NCI-H146 (cell line): ENCODE results near the gene AMMECR1.

Experiments used
- DNase-seq: peaks from one replicate; lab custom pipeline; 2025; lab: John Stamatoyannopoulos, UW

The AMMECR1 gene

DNA sequence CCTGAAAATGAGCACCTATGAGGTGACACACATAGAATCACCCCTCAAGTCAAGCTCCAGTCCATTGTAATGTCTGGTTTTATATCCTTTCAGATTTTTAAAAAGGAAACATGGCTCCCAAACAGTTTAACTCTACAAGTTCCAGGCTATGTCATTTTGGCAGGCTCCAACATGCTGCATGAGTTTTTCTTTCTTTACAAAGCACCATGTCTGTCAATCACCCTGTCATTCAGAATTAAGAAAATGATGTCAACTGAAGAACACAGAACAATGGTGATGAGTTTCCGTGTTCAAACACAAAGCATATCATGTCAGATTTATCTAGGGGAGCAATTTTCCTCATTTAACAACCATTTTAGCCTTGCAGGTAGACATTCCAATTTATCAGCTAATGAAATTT, 106.5 kb downstream of the AMMECR1 start:
- DNase-seq = no peak

DNA sequence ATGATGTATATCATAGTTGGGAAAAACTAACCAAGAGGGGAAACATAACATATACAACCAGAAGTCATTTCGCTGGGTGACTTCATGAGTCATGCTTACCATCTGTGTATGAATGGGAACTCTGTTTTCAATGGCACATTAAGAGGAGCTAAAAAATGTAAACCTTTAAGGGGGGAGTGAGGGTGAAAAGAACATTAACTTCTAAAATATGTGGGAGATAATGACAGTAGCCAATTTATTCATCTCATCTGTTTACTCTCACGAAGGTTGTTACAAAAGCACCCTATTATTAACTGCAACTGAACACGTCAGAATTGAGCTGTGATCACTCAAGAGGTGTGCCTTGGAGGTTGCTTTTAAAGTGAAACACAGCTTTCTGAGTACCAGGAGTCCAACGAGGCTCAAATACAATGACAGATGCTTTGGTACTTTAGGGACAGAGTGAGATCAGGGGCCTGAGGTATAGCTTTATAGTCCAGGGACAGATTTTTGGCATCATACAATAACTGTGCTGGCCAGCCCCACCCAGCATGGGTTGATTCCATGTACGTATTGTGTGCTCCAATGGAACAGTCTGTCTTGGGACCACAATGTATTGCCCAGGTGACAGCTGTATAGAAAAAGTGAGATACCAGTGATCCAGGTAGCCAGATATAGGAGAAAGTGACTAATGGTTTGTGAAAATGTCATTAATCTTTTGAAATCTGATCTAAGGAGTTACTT, 107.3 kb downstream of the AMMECR1 start:
- peak; percentile 48 for DNase-seq

DNA sequence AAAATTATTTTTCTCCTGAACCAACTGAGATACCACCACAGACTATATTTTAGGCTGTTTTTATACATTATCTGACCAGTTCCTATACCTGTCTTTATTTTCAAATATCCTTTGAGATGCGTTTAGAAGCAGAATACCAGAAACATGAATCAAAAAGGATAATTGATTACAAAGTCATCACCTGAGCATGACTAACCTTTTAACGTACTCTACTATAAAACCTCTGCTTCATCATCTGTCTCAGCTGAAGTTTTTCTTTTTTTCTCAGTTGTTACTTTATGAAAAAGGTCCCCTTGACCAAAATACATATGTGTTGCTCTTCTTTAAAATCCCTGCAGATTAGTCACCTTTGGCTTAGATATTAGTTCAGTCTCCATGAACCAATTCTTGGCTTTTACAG, 109.8 kb downstream of the AMMECR1 start:
- no peak for DNase-seq

DNA sequence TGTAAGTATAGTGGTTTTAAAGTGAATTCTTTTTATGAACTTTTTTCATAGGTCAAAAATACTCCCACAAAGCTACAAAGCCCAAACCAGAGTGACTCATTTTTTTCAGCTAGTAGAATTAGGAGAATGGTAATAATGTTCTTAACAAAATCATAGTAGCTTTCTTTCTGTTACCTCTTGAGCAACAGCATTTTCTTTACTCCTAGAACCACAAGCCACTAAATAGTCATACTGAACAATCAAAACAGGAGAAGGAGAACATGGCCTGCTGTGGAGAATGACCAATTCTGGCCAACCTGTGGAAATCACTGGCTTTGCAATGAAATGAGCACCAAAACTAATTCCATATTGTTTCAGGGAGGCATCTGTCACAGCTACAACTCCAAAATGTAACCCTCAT, 112.9 kb downstream of the AMMECR1 start:
- DNase-seq = no peak

DNA sequence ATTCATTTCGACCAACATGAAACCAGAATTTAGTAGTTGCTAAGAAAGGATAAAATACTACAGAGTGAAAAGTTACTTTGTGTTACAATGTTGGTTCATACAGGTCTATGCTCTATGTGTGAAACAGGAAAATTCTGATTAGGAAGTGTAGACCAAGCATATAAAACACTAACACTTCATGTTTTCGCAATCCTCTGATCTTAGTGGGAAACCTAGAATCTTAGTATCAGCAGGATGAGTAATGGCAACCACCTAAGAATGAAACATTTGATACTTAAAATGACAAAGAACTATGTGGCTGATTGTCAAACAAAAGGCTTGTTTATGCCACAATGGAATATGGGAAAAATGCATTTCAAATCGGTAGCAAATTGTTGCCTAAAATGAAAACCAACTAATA, 116.1 kb downstream of the AMMECR1 start:
- DNase-seq = no peak

DNA sequence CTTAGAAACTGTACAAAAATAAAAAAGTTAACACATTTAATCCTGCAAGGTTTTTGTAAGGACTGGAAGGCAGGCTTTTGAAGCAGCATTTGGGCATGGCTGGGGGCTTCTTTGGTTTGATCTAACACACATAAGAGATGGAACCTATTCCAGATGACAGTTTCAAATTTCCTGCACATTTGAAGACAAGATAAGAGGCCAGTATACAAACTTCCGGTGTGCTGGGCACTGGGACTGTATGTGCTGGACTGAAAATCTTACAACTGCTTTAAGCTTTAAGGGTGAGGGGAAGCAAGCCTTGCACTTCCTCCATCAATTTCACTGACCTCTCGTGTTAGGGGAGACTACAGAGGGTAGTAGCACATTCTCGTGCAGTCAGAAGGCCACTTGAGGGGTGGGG, 122.9 kb downstream of the AMMECR1 start:
- no peak for DNase-seq

DNA sequence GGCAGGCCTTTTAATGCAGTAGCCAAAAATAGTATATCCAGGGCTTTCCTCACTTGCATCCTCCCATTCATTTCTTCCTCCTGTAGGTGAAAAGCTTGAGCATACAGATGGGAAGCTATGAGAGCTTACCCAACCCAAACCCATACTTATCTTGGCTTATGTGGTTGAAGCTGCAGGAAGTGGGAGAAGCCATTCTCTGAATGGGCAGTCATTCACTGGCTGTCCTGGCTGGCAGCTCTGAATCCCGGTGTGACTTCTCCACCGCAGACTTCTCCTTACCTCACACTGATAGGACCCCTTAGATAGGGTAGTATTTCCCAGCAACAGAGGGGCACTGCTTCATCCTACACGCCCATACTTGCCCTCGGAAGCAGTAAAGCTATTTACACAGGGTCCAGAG, 125.4 kb downstream of the AMMECR1 start:
- DNase-seq = no peak

DNA sequence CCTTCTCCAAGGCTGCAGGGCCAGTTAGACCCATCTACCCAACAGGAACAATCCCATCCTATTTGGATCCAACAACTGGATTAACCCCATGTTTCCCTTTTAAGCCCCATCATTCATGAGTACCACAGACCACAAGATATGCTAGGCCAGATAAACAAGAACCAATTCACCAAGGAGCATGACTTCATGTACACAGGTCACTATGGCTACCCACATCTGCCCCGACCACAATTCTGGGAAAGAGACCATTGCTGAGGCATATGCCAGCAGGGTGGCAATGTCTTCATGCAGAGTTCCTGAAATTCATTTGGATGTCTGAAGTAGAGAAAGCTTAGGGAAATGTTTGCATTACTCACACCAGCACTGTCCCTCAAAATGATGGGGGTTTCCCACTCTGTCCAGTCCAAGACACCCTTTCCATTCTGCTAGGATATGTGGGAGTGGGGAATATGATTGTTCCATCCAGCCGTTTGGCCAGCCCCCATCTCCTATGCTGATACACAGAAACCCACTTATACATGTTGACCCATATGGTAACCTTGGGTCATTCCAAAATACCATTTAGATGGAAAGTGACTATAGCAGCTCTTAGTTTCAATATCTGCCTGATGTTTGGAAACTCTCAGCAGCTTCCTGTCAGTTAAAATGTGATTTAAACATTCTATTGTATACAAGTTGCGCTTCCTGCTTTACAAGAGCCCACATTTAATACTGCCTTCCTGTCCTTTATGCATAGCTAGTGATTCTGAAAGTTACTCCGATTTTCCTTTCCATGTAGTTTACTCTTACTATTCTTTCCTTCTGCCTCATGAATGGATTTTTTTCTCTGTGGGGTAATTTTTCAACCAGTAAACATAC, 129.0 kb downstream of the AMMECR1 start:
- DNase-seq = no peak

DNA sequence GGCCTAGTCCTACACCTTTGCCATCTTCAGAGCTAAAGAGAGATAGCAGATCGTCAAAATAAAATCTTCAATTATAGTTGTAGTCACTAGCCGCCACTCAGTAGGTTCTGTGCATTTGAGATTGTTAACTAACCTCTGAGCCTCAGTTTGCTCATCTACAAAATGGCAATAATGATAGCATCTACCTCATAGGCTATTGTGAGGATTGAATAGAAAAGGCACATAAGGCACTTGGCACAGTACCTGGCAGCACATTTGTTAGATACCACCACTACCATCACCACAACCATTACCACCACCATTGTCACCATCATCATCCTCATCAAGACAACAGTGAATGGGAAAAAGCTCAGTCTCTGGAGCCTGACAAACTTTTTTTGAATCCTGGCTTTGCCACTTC, 134.6 kb downstream of the AMMECR1 start:
- no peak for DNase-seq

DNA sequence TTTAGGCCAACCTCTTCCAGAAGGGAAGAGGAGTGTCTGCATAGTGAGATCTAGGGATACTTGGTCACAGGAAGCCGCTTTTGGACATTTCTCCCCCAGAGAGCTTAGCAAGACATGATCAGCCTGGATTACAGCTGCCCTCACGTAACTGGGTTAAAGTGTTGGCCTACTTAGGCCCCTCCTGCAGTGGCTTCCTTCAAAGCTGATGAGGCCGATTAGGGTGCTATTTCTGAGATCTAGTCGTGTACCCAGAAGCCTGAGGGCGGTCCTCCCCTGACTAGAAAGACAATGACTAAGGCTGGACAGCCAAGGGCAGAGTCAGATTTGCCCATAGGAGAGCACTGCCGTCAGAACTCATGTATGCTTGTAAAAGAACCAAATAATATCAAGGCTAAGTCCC, 135.0 kb downstream of the AMMECR1 start:
- no peak for DNase-seq

DNA sequence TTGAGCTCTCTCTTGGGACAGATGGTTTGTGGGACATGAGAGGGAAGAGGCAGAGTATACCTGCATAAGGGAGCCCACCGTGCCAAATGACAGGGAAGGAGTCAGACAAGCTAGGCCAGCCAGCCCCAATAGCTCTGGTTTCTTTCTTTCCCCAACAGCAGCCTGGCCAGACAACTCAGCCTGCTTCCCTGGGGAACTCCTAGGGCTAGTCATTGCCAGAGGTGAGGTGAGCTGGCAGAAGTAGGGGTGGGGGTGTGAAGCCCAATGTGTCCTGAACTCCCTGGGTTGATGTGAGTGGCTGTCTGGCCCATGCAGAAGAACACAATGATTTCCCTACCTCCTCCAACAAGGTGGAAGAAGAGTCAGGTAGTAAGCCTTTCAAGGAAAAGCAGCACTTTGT, 135.5 kb downstream of the AMMECR1 start:
- no peak for DNase-seq

DNA sequence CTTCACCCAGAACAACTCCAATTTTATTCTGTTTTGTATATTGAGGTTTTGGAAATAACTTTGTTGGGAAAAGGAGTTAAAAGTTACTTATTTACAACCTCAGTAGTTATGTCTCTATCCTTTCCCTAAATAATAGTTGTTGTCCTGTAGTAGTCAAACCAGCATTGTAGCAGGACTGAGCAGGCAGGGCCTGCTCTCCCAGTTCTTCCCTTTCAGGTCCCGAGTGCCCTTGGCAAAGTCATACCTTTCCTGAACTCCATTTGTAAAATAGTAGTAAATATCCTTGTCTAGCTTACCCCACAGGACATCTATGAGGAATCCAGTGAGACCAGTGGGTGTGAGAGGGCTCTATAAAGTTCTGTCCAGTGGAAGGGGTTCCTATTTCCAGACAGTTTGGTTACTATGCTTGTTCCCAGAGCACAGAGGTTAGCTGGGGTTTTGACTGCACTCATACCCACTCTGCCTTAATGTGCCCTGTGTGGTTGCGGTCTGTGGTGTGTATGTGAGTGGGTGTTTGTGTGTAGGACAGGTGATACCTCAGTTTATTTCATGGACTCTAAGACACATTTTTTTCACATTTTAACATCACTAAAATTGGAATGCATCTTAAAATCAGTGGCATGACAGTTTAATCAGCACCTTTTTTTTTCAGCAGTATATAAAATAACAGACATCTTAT, 136.3 kb downstream of the AMMECR1 start:
- no peak for DNase-seq

DNA sequence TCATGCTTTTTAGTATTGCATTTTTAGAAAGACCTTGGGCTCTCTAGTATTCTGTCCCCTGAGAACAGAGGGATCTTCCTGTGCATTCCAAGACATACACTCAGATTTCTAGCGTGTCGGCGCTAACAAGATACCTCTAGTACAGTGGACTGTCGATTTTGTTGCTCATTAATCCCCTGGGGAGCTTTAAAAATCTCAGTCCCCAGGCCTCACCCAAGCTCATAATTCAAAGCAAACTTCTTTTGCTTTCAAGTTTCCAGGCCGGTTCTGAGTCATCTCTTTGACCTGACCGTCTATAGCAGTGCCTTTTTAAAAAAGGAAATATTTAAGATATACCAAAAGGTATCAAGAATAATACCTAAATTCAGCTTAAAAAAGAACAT, 137.0 kb downstream of the AMMECR1 start:
- DNase-seq = no peak

DNA sequence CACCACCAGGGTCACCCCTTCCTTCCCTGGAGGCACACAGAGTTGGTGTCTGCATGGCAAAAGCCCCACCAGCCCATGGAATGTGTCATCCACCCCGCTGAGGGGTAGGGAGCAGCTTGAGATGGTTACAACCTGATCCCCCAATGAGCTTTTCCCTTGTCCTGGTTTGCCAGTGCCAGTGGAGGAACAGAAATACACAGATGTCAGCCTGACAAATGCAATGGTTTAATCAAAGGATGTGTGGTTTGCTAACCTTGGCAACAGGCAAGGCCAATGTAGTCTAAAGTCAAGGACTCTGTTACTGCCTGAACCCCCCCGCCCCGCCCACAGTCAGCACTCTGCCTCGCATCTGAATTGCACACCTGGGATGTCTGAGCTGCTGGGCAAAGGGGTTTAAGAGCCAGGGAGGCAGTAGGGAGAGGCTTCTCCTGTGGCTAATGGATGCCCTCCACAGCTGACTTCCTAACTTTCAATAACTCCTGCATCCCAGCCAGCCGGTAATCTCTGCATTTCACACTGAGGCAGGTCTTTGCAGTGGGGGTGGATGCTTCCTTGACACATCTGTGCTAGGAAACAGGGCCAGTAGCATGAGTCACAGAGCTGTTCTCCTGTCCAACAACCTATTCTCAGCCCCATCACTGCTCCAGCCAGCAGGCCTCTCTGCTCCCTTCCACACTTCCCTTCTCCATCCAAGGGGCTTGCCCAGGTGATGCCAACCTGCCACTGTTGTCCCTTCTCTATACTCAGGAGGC, 137.5 kb downstream of the AMMECR1 start:
- DNase-seq = no peak

DNA sequence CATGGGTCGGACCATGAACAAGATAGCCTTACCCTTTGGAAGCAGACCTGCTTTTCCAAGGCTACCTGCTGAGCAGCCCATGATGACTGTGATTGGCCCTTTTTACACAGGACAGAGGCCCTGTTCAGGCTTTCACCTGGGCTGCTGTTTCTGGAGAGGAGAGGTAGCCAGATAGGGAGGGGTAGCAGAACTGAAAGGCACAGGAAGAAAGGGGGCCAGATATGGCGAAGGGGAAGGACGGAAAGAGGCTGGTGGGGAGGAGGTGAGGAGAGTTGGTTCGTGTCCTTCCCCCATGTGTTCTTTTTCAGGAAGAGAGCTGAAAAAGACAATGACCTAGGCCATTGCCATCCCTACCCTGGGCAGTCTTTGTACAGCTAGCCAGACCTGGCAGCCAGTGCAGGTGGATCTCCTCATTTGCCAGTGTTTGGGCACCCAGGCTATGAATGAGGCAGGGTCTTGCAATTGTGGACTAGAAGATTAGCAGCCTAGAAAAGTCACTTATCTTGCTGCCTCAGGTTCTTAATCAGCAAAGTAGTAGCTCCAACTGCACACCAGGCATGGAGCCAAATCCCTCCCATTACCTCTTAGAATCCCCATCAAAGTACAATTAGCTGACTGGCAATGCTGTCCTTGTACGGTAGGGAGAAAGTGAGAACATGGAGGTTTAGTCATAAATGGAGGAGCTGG, 139.6 kb downstream of the AMMECR1 start:
- no peak for DNase-seq

DNA sequence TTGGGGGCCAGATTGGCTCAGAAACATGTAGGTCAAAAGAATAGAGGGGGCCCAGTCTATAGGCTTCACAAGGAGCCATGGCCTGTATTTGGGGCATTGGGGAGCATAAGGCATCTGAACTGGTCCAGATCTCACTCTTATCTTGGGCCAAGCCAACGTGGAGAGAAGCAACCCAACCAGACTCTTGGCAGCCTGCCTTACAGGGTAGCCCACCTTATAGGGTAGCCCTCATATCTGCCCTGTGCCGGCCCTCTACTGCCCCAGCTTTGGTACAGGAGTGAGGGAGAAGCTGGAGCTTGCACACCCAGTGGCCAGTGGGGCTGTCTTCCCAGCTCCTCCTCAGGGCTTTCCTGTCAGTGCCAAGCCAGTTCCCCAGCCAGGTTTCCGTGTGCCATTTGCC, 142.2 kb downstream of the AMMECR1 start:
- DNase-seq = no peak

DNA sequence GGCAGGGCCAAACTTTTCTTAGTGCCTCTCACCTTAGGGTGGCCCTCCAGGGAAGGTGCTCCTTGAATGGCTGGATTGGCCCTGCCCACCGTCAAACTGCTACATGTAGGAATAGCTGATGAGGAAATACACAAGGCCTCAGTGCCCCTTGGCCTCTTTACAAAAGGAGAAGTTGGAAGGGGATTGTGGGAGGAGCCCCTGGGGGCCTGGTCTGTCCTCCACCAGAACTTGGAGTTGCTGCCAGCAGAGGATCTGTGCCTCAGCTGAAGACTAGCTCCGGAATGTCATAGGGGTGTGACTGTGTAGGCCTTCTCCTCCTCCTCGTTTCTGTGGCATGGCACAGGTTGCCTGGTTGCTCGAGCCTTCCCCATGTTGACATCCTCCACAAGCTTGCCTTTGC, 142.7 kb downstream of the AMMECR1 start:
- no peak for DNase-seq

DNA sequence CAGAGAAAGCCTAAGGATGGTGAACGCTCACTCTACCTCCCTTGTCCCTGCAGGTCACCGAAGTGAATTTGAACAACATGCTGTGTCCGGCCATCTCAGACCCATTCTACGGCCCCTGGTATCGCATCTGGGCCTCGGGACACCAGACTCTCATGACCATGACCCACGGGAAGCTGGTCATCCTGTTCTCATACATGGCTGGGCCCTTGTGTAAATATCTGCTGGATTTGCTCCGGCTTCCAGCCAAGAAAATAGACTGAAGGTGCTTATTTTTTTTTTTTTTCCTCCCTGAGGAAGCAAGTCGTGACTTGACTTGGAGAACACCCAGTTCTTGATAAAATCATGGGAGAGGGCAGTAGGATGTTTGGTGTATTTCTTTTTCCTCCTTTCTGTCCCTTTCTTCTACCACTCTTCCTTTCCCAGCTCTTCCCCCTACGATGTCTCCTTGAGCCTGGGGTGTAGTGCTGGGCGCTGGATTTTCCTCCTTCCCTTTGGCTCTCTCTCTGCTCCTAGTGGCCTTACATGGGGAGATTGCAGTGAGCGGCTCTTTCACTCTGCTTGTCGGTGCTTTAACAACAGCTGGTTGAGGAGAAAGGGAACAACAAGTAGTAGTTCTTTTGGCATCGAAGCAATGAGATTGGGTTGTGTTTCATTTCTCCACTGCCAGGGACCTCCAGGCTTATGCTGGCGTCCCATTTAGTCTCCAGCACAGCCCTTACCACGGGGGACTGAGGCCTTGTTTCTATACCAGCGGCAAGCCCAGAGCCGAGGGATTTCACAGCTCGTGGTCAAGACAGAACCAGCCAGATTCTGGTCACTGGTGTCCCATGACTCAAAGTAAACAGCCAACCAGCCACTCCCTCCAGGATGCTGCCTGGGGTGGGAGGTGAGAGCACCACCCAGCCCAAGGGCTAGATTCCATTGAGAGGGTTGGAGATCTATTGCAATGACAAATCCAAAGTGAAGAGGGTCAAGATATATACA, 144.4 kb downstream of the AMMECR1 start:
- no peak for DNase-seq

DNA sequence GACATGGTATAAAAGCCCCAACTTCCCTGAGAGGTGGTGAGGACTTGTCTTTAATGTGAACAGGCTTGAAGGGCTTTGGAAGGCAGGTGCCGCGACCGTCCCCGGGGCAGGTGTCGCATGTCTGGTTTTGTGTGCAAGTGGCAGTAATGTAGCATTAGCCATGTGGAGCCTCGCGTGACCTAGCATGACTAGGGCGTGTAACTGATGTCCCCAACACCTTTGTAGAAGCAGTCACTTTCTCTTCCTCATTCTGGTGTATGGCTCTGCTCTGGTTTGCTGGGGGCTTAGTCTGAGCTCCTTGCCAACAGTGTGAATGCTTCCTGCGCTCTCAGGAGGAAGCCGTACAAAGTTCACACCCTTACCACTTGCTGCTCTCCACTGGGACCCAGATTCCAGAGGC, 145.7 kb downstream of the AMMECR1 start:
- DNase-seq = no peak

DNA sequence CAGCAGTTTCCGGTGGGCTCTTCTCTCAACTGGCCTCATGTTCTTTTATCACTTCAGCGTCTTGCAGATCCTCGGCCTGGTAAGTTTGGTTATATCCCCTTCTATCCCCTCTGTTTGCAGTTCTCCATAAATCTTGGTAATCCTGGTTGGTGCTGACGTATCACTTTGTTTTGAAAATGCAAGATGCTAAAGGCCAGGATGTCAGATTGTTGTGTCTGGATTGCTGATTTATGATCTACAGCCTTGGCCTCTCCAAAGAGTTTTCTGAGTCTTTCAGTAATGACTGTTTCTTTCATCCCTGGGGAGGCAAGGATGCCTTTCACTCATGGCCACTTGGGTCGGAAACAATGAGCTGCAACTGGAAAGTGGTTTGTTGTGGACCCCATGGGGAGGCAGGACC, 146.4 kb downstream of the AMMECR1 start:
- no peak for DNase-seq

DNA sequence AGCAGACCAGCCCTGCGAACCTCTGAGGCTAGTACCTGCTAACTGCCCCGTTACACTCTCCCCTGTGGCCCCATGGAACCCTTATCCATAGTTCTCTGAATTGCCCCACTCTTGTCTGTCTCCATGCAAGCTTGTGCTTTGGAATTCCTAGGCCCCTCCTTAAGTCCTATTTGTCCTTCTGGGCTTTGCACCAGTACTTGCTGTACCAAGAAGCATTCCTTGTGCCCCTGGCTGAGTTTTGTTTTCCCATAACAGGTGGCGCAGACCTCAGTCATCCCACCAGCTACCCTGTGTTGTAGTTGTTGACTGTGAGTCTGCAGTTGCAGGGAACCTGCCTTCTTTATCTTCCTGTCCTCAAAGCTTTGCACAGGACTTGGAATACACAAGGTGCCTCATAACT, 147.9 kb downstream of the AMMECR1 start:
- DNase-seq = no peak
